Activated CD8-positive, alpha-beta memory T cell treated with anti-CD3 and anti-CD28 coated beads for 24 hours (primary cell): ENCODE data around the gene ANKLE2.

Experiments used
- DNase-seq: peaks from one replicate; pipeline ENCODE4 v3.0.0-alpha.2; 2020

Gene ANKLE2

DNA sequence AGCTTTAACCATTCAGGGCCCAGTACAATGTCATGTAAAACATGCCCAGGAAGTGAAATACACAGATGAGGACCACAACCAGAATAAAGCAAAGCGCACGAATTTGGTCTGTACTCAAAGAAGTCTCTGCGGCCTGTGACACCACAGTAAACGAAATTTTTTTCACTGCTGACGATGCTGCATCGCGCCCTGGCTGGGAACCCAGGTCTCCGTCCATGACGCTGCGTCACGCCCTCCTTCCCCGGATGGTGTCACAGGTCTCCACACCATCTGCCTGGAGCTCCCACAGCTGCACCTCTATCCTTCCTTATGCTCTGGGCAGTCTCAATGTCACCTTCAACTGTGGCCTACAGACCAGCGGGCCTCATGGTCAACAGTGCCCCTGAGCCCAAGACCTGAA lies 17.8 kb downstream of the ANKLE2 start:
- DNase-seq, result no peak

DNA sequence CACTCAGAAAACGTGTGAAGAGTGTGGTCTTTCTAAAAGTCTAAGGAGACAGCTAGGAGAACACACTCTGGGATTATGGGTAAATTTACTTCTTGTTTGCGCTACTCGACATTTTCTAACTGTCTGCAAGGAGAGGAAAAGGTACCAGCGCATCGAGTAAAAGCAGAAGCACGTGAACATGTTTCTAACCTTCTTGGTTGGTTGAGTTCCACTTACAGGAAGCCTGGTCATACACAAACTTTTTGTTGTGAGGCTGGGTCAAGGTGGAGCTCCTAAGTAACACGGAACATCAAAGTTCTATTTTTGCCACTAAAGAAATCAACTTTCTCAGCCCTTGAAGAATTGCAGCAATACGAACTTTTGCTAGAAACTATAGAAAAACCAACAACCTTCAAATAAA lies 20.0 kb downstream of the ANKLE2 start:
- DNase-seq, result no peak

DNA sequence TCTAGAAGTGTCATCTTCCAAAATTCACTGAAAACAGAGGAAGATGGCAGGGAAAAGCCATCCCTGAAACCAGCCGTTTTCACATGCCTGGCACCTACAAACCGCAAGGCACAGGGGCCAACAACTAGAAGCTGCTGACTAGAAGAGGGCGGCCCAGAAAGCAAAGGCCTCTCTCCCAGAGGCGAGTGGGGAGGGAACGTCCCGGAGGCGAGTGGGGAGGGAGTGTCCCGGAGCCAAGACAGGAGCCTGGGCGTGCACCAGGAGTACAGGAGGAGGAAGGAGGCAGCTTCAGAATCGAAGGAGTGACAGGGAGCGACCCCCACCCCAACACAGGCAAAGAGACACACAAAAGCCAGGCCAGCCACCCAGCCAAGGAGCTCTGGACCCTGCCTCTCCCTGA lies 21.0 kb downstream of the ANKLE2 start:
- no peak for DNase-seq

DNA sequence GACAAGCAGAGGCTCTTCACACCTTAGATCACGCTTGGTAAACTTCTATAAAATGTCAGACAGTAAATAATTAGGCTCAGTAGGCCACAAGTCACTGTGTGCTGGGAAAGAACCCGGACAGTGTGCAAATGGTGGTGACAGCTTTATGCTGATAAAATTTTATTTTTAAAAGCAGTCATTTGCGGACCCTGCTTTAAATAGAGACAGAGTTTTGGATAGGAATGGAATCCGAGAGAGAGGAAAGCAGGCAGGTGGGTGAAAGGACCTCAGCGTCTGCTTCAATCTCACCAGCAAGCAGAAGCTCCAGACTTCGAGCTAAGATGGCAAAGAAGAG lies 21.4 kb downstream of the ANKLE2 start:
- DNase-seq, result no peak

DNA sequence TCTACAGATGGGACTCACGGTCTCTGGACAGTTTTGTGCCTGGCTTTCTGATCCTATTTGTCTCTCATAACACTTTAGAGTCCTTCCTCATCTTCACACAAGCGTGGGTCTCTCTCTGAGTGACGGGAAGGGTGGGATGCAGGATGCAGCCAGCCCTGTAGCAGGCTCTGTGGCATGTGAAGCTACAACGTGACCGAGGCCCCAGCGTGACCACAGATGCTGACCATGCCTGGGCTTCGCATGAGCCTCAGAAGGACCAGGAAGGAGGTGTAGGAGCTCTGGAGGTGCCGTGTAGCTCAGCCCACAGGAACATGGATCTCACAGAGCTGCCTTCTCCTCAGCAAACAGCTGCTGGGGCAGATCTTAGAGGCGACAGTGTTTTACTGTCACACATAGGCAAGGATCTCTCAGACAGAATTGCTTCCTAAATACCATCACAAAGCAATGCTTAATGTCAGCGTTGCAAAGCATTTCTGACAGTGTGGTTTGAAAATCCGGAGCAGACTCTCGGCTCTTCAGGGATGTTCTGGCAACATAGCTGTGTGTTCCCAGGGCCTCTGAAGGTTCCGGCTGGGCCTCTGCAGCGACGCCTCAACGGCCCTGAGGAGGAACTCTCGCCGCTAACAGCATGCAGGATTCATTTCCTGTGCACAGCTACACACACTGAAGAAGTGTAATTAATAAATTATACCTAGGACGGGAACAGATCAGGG lies 21.9 kb downstream of the ANKLE2 start:
- DNase-seq, result no peak

DNA sequence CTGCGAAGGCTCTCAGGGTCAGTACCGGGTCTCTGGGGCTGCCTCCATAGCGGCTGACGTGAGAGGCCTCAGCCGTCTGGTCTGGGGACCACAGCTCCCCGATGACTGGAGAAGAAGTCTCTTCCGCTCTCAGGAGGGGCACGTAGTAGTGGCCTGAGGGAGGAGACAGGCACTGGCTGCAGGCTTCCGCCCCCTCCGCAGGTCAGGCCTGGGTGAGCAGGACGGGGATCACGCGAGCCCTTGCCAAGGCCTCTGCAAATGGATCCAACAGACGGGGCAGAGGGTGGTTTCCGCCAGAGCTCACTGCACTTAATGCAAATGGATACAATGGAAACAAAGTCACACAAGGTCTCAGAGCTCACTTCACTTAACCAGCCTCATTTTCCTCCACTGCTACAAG lies 24.7 kb downstream of the ANKLE2 start:
- DNase-seq, result no peak

DNA sequence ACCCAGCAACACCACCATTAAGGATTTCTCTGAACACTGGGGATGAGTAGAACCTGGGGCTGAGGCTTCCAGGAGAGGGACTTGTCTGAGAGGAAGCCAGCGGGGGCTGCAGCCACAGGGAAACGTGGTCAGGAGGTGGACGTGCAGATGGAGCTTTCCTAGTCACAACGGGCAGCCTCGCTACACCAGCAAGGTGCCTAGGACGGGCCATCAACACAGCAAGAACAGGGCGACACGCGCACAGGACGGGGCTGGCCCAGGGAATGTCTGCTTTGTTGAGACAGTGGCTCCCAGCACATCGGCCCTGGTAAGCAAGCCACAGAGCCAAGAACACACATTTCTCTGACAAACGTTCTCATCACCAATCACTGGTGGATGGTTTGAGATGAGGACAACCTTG lies 25.3 kb downstream of the ANKLE2 start:
- no peak for DNase-seq

DNA sequence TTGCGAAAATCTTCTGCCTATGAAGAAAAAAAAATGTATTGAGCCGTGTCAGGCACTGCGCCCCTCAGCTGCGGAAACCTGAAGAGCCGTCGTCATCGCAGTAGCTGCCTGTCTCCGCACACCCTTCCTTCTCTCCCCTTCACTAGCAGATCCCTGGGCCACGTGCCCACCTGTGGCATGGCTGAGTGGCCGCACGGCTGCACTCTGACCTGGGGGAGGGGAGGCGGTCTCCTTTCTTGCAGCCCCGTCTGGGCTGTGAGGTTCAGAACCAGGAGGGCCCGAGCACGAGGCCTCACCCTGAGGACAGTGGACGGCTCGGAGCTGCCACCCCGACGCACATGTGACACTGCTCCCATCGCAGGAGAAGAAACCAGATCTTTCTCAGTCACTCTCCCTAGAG lies 26.1 kb downstream of the ANKLE2 start:
- DNase-seq, result no peak

DNA sequence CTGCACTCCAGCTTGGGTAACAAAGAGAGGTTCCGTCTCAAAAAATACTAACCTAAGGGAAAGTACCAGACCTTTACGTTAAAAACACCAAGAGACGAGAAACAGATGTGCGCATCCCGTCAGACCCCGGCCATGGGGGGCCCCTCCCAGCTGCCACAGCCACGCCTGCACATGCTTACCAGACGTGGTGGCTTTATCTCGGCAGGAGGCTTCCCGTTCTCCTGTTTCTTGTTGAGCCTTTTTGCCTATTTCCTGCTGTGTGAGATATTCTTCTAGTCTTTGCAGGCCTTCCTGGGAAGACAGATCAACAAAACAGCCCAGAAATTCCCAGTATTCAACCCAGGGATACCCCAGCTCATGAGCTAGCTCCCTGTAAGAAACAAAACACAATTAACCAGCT lies 27.4 kb downstream of the ANKLE2 start:
- DNase-seq, result no peak

DNA sequence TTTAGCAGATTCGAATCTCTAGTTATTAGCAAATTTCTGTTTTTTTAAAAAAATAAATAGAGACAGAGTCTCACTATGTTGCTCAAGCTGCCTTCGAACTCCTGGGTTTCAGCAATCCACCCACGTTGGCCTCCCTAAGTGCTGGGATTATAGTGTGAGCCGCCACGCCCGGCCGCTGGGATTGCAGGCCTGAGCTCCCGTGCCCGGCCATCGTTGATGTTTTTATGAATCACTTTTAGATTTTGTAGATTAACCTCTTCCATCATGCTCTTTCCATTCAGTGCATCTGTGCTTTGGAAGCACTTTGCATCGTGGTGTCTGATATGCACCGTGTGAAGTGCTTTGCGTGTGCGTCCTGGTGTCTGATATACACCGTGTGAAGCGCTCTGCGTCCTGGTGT lies 30.1 kb downstream of the ANKLE2 start:
- DNase-seq, result no peak

DNA sequence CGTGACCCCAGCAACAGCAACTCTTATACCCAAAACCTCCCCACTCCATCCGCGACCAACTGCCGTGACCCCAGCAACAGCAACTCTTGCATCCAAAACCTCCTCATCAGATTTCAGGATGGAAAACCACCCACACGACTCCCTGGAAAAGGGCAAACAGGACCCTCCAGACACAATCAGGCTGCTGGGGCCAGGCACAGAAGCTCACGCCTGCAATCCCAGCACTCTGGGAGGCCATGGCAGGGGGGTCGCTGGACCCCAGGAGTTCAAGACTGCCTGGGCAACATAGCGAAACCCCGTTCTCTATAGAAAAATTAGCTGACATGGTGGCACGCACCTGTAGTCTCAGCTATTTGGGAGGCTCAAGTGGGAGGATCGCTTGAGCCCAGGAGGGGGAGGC lies 31.3 kb downstream of the ANKLE2 start:
- DNase-seq, result no peak

DNA sequence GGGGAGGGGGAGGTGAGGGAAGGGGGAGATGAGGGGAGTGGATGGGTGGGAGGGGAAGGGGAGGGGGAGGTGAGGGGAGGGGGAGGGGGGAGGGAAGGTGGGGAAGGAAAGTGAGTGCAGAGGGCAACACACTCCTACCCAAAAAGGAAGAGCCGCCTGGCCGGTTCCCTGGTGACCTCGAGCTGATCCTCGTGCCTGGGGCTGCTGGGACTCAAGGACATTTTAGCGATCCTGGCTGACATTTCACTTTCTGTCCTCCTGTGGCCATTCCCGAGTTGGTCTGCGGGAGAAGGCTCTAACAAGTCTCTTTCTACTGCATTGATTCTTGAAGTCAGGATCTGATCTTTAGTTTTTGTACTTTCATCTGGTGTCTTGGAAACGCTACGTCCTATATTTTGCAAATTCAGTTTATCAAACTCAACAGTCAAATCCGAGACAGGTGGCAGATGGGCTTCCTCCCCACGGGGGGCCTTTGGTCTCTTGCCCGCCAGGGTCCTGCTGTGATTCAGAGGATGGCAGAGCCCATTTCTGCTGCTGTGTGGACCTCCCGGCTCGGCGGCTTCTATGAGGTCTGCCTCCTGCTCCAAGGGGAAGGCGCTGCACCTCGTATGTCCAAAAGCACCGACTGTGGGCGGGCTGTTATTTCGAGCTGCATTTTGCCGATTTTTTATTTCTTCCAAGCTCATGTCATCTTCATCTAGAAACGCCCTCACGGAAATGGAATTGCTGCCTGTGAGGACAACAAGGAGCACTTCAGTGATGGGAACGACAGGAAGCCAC lies 31.9 kb downstream of the ANKLE2 start:
- no peak for DNase-seq

DNA sequence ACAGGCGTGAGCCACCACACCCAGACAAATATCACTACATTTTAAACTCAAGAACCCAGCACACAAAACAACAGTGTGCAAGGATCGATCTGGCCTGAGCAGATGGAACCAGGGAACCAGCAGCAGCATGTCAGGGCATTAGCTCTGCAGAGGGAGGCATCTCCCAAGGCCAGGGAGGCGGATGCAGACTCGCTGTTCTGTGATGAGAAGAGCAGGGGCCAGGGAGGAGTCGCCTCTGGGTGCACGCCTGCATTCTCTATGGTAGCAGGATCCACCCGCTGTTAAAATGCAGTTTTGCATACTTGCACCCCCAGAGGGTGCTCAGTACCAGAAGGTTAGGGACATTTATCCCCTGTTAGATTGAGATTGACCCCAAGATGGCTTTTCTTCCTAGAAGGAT lies 33.1 kb downstream of the ANKLE2 start:
- DNase-seq, result no peak

DNA sequence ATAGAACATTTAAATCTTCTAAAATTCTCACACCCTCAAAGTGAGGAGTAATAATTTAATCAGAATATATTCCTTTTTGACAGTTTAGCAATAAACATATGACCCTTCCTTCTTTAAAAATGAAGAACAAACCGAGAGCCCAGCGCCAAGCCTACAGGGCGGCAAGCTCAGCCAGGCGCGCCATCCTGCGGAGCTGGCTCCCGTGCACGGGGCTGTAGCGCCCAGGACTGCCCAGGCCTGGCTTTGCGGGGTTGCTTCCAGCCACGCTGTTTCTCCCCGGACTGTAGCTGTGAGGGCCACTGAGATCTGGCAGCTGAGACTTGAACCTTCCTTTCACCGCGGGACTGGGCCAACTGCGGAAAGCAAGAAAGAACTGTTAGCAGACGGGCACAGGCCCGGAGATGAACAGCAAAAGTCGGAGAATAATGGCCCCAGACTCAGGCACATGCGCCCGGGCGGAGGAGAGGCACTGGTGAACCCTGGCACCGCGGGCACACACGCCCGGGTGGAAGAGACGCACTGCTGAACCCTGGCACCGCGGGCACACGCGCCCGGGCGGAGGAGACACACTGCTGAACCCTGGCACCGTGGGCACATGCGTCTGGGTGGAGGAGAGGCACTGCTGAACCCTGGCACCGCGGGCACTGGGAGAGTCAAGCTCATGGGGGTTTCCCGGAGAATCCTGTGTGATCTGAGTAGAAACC lies 34.4 kb downstream of the ANKLE2 start:
- no peak for DNase-seq

DNA sequence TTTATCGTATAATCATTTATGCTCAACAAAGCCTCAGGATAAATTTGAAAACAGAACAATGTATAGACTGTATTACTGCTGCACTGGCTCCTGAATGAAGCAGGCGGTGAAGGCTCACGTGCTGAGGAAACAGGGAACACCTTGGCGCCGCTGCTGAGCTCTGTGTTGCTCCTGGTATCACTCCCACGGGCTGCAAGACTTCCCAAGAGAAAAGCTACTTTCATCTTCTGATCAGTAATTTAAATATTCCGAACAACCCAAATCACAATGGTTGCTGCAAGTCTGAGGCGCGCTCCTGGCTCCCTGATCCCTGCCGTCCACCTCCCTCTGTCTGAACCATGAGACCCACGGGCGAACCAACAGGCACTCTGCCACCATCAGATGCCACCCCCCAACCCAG lies 35.2 kb downstream of the ANKLE2 start:
- DNase-seq, result no peak

DNA sequence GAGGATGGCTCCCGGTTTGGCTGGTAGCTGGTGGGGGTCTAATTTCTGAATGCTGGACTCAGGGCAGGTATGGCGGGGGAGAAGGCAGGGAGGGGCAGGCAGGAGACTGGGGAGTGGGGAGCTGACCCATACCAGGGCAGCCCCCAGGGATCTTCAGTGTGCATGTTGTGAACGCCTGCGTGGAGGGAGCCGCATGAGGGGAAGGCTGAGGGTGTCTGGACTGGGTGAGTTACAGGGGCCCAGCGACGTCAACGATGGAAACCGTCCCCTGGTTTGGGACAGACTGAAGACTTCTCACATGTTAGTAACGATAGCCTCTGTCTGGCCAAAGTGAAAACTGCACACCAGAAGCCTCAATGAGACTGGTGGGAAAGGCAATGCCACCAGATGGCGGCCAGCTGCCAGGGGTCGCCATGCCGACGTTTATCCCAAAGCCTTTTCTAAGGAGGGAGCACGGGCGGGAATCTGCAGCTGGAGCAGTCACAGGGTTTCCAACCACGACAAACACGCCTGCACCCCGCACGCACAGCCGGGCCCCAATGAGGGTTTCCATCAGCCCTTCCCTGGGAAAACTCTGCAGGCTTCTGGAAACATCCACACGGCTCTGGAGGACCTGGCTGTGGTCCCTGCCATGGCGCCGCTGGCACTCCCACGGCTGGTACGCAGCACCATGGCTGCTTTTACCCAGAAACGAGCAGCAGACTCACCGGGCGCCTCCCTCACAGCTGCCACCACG lies 37.0 kb downstream of the ANKLE2 start:
- no peak for DNase-seq

DNA sequence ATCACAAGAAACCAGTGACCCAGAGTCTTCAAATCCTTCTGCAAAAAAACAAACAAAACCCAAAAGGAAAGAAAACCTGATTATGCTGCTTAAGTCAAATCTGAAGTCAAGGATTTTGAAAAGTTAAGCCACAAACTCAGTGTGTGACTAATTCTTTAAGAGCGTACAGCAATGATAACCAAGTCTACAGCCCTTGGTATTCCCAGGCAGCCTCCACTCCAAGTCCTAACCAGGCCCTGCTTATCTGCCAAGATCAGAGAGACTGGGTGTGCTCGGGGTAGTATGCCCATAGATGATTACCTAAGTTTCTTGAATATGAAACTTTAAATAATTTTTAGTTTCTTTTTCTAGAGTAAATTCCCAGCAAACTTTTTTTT lies 37.9 kb downstream of the ANKLE2 start:
- DNase-seq, result no peak

DNA sequence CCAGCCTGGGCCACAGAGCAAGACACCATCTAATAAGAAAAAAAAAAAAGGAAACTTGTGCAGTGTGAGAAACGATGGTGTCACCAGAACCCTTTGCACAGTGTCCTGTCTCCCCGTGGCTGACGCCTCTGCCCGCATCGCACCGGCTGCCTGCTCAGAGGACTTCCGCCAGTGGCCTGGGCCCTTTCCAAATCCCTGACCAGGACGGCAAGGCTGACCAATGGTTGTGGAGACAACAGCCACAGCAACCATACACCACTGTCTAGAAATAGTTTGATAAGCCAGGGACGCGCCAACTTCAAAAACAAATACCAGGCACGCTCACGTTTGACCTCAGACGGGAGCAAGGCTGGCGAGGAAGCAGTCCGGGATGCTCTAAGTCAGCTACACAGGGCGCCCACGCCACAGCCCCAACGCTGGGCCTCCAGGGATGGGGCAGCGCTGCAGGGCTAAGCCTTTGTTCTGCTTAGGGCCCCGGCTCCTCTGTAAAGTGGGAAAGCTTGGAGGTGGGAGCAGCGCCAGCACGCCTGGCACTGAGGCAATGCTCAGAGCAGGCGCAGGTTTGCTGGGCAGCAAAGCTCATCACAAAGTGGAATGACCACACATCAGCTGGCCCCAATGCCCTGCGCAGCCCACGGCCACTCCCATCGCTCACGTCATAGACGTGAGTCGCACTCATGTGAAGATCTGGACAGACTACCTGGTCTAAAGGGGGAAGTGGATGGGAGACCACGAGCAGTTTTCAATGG lies 38.4 kb downstream of the ANKLE2 start:
- DNase-seq, result no peak

DNA sequence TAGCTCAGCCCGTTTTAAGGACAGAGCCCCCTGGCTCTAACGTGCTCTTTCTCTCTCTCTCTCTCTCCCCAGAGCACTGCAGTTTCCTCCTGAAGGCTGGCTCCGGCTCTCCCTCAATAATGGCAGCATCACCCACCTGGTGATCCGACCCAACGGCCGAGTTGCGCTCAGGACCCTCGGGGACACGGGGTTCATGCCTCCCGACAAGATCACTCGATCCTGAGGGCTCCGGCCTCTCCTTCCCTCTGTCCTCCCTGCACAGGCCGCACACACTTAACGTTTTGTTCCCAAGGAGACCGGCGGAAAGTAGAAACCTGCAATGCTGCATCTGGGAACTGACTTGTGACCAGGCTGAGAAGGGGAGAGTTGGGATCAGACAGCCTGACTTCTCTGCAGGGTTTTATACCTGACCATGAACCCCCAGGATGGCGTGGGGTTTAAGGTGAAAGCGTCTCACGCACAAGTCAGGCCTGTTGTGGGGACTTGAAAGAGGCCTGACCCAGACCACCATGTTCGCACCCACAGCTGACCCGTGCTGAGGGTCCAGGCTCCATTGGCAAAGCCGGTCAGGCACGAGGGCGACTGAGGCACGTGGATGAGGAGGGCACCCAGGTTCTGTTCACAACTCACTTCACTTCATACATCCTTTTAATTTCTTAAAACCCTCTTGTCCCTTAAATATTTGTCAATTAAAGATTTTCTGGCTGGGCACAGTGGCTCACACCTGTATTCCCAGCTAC lies 40.9 kb downstream of the ANKLE2 start:
- no peak for DNase-seq

DNA sequence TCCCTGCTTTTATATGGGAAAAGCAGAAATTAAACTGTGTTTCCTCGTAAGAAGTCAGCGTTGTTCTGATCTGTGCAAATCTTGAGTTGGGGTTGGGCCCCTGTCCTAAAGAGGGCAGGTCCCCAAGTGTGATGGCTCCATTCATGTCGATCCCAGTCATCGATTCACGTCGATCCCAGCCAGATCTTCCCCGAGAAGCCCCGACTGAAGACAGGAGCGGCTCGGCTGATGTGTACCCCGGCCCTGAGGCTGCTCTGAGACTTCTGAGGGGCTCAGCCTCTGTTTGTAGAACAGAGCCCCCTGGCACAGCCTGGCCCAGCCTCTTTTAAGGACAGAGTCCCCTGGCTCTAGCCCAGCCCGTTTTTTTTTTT lies 41.7 kb downstream of the ANKLE2 start:
- DNase-seq, result no peak

DNA sequence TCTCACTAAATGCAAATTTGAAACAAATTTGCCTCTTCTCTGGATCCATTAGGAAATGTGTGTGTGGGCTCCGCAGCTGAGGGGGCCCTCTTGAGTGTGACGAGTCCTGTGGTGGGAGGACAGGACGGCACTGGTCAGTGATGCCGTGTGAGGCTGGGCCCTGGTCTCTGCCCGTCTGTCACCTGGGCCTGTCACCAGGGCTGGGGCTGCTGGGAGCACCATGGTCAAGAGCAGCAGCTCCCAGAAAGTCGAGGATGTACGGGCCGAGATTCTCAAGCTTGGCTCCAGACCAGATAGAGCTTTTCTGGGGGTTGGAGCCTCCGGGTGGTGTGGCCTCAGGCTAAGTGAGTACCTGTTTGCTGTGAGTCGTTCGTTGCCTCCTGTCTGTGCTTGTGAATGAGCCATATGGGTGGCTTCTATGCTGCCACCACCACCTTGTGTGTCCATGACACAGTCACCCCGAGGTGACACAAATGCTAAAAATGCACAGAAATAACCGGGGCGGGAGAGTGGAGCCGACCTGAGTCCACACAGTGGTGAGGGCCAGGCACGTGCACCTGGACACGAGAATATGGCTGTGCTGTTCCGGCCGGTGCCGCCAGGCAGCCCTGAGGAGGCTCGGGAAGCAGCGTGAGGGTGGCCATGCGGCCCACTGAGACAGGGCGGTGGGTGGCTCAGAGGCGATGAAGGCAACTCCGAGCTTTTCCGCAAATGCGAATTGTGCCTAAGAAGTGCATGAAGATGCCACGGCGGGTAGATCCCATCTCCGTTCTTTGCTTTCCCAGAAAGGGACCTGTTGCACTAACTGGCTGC lies 42.3 kb downstream of the ANKLE2 start:
- DNase-seq, result no peak
